GM12878 (cell line): ENCODE measurements around the gene SAMD7. TPM values are rescaled to one million over a fixed set of nuclear protein-coding genes. Genes with fewer than 3 reads are reported as not detected.
A peak's percentile ranks its signal among the peaks of the same experiment; 100 is the strongest.

ENCODE experiments used
- BHLHE40 ChIP-seq, 2 experiments: fragments of 450-650 bp in 1 of 2; IDR thresholded peaks; 2 replicates each; pipeline ENCODE4 v1.6.1; 2011 to 2017; ENCODE audit warnings: low read depth in 2 of 2, borderline replicate concordance in 1 of 2, improper control_type of control experiment in 1 of 2, low read length in 1 of 2, mild to moderate bottlenecking in 1 of 2
- CTCF ChIP-seq, 3 experiments: IDR thresholded peaks in 2 of 3; conservative IDR thresholded peaks in 1 of 3; 2 replicates each; pipeline ENCODE4 v1.5.1; 2011; ENCODE audit warnings: low read depth in 3 of 3, low read length in 3 of 3, mild to moderate bottlenecking in 3 of 3, control low read depth in 2 of 3, moderate library complexity in 2 of 3, inconsistent platforms in 1 of 3, mixed read lengths in 1 of 3; ENCODE audit not compliant: control insufficient read depth in 2 of 3, insufficient read depth in 1 of 3; ENCODE audit errors: extremely low read depth in 1 of 3
- FOXK2 ChIP-seq: fragments of 450-650 bp; IDR thresholded peaks from 2 replicates; pipeline ENCODE4 v1.6.1; 2017; ENCODE audit warnings: mild to moderate bottlenecking, moderate library complexity
- FOXM1 ChIP-seq: IDR thresholded peaks from 2 replicates; pipeline ENCODE4 v1.6.1; 2012; ENCODE audit warnings: low read depth, mild to moderate bottlenecking, inconsistent platforms, low read length, moderate library complexity
- IRF4 ChIP-seq: IDR thresholded peaks from 2 replicates; pipeline ENCODE4 v1.6.1; 2011; ENCODE audit warnings: low read depth, low read length
- LARP7 ChIP-seq: fragments of 450-650 bp; IDR thresholded peaks from 2 replicates; pipeline ENCODE4 v1.6.1; 2017; ENCODE audit warnings: mild to moderate bottlenecking
- MTA2 ChIP-seq: fragments of 450-650 bp; IDR thresholded peaks from 2 replicates; pipeline ENCODE4 v1.6.1; 2016; ENCODE audit warnings: low read depth, mild to moderate bottlenecking, moderate library complexity
- NFIC ChIP-seq: IDR thresholded peaks from 2 replicates; pipeline ENCODE4 v1.6.1; 2012; ENCODE audit warnings: low read depth, mild to moderate bottlenecking, inconsistent platforms, low read length, moderate library complexity
- NFXL1 ChIP-seq: fragments of 450-650 bp; IDR thresholded peaks from 2 replicates; pipeline ENCODE4 v1.6.1; 2017; ENCODE audit warnings: antibody characterized with exemption, mild to moderate bottlenecking, borderline replicate concordance
- NFYA ChIP-seq: IDR thresholded peaks from 2 replicates; pipeline ENCODE4 v1.6.1; 2011; ENCODE audit warnings: low read depth, mild to moderate bottlenecking, low read length, improper control_type of control experiment, borderline replicate concordance
- RAD21 ChIP-seq: IDR thresholded peaks from 2 replicates; pipeline ENCODE4 v1.6.1; 2011; ENCODE audit warnings: mild to moderate bottlenecking, low read depth, low read length, moderate library complexity; ENCODE audit not compliant: insufficient read depth
- RBBP5 ChIP-seq: fragments of 200-600 bp; sonication (generic); conservative IDR thresholded peaks from 2 replicates; pipeline ENCODE4 v1.6.1; 2016
- RCOR1 ChIP-seq: conservative IDR thresholded peaks from 2 replicates; pipeline ENCODE4 v1.6.1; 2012; ENCODE audit warnings: low read depth, low read length, improper control_type of control experiment
- RELB ChIP-seq: fragments of 450-650 bp; IDR thresholded peaks from 2 replicates; pipeline ENCODE4 v1.6.1; 2017; ENCODE audit warnings: low read depth, mild to moderate bottlenecking, moderate library complexity
- SKIL ChIP-seq: fragments of 450-650 bp; IDR thresholded peaks from 2 replicates; pipeline ENCODE4 v1.6.1; 2017; ENCODE audit warnings: mild to moderate bottlenecking, low read depth, inconsistent platforms; ENCODE audit not compliant: poor library complexity, severe bottlenecking
- SMAD1 ChIP-seq: fragments of 450-650 bp; IDR thresholded peaks from 2 replicates; pipeline ENCODE4 v1.6.1; 2018; ENCODE audit warnings: mild to moderate bottlenecking, low read depth; ENCODE audit not compliant: partially characterized antibody
- SMARCA5 ChIP-seq: fragments of 450-650 bp; IDR thresholded peaks from 2 replicates; pipeline ENCODE4 v1.6.1; 2017; ENCODE audit warnings: mild to moderate bottlenecking
- SREBF1 ChIP-seq: IDR thresholded peaks from 2 replicates; pipeline ENCODE4 v1.6.1; 2012; ENCODE audit warnings: mild to moderate bottlenecking, low read length
- SRF ChIP-seq, 2 experiments: IDR thresholded peaks; 2 replicates each; pipeline ENCODE4 v1.6.1; 2011; ENCODE audit warnings: low read depth in 2 of 2, low read length in 2 of 2, mild to moderate bottlenecking in 1 of 2, moderate library complexity in 1 of 2
- TBL1XR1 ChIP-seq: IDR thresholded peaks from 2 replicates; pipeline ENCODE4 v1.6.1; 2012; ENCODE audit warnings: low read depth, low read length, improper control_type of control experiment
- TCF12 ChIP-seq: IDR thresholded peaks from 2 replicates; pipeline ENCODE4 v1.6.1; 2011; ENCODE audit warnings: low read depth, mild to moderate bottlenecking, low read length
- USF1 ChIP-seq: IDR thresholded peaks from 2 replicates; pipeline ENCODE4 v1.6.1; 2011; ENCODE audit warnings: borderline replicate concordance, low read depth, mild to moderate bottlenecking, moderate library complexity, mixed read lengths, low read length; ENCODE audit not compliant: insufficient read depth; ENCODE audit errors: extremely low read length
- ZNF24 ChIP-seq: fragments of 450-650 bp; IDR thresholded peaks from 2 replicates; pipeline ENCODE4 v1.6.1; 2017; ENCODE audit warnings: antibody characterized with exemption, mild to moderate bottlenecking
- ZSCAN29 ChIP-seq: fragments of 450-650 bp; IDR thresholded peaks from 2 replicates; pipeline ENCODE4 v1.6.1; 2017; ENCODE audit warnings: mild to moderate bottlenecking, moderate library complexity
- ZZZ3 ChIP-seq: IDR thresholded peaks from 2 replicates; pipeline ENCODE4 v1.6.1; 2011; ENCODE audit warnings: low read depth; ENCODE audit not compliant: control insufficient read depth, insufficient read length
- polyA plus RNA-seq, 11 experiments: library from polyadenylated mRNA; depleted of rRNA in 4 of 11; unstranded in 6 of 11; stranded (reverse) in 5 of 11; fragments of >200 nt; fragmentation: Nextera tagmentation in 4 of 11; fragmentation: Illumina TruSeq in 1 of 11; extraction: Ambion mirVana in 4 of 11; extraction: Trizol in 1 of 11; gene quantifications; 1 replicate in 1 of 11; 2 replicates in 10 of 11; pipeline versions ENCODE4 v1.2.1 to v1.2.3, GENCODE V29; 2011 to 2016; ENCODE audit warnings: inconsistent platforms in 2 of 11, missing spikeins in 2 of 11, low read depth in 1 of 11
- total RNA-seq, 4 experiments: library from RNA; depleted of rRNA in 3 of 4; stranded (reverse); fragments of >200 nt in 3 of 4; fragmentation: Illumina TruSeq in 1 of 4; extraction: Trizol in 1 of 4; gene quantifications; 2 replicates each; pipeline versions ENCODE4 v1.2.1 to v1.2.3, GENCODE V29; 2013 to 2021

Gene SAMD7
- total and polyA plus RNA-seq, 10 of the 15 experiments (the other 5 are each of a cell fraction or from before 2014, with no cell fraction given): 0.03 to 0.11 (median 0.07) TPM; not detected in 3

GRCh38 chr3:169863458-169863899, 47.9 kb upstream of the SAMD7 start (continued):
- no peak for TF ChIP-seq RELB
- TF ChIP-seq SKIL: peak; percentile 52
- TF ChIP-seq LARP7: no peak
- no peak for TF ChIP-seq ZZZ3
- no peak for TF ChIP-seq SRF (IDR thresholded peaks at IDR 0.05; ENCODE audit: low read depth in 2 of 2, low read length in 2 of 2)
- no peak for TF ChIP-seq ZSCAN29
- TF ChIP-seq RCOR1: no peak
- no peak for TF ChIP-seq TBL1XR1
- peak in 1 of 2 experiments; percentile 14; a peak in 1 of 4 replicates for TF ChIP-seq BHLHE40 (IDR thresholded peaks at IDR 0.05; ENCODE audit: borderline replicate concordance in 1 of 2, low read depth in 2 of 2, low read length in 1 of 2)
- no peak for TF ChIP-seq NFXL1
- TF ChIP-seq CTCF (IDR thresholded peaks at IDR 0.05 in 2 of 3, conservative IDR thresholded peaks at IDR 0.05 in 1 of 3; ENCODE audit: control insufficient read depth in 2 of 3, extremely low read depth in 1 of 3, insufficient read depth in 1 of 3, low read depth in 3 of 3, low read length in 3 of 3): peak; percentile 93 to 96 (median 93); a peak in 5 of 6 replicates
- TF ChIP-seq IRF4: peak; percentile 39; the same call in 1 of the 2 replicates
- TF ChIP-seq NFIC: 0 out of 2 replicates have a peak, but pooled peaks have one; percentile 52
- TF ChIP-seq FOXK2: no peak
- no peak for TF ChIP-seq MTA2
- no peak for TF ChIP-seq ZNF24
- TF ChIP-seq RAD21: peak; percentile 99
- TF ChIP-seq FOXM1: peak; percentile 47; the same call in 1 of the 2 replicates
- no peak for TF ChIP-seq RBBP5
- no peak for TF ChIP-seq TCF12
- TF ChIP-seq SMARCA5: peak; percentile 25; the same call in 1 of the 2 replicates
- TF ChIP-seq USF1: no peak
- no peak for TF ChIP-seq NFYA
- TF ChIP-seq SREBF1: no peak
- TF ChIP-seq SMAD1: no peak
